ENCODE data around the gene EGFR. TPM values are rescaled to one million over a fixed set of nuclear protein-coding genes. Genes with fewer than 3 reads are reported as not detected.

The EGFR gene
- total RNA-seq, 5 donors from 2014 or later (not counting 1 experiment from before 2014, with no cell fraction given), result 0.16 to 0.79 (median 0.35) TPM; not detected in 2

- POLR2A ChIA-PET, result no interaction called here
- peaks cover 0 to 36% of the 10 kb centered on the region in 2 experiments for H3K27me3 ChIP-seq (replicated peaks in 1 of 2; ENCODE audit: control insufficient read depth in 2 of 2, extremely low read depth in 1 of 2, insufficient read depth in 2 of 2, low read length in 1 of 2)
- H3K9me3 Mint-ChIP-seq, result no peaks in the 10 kb centered on the region
- H3K4me3 ChIP-seq (ENCODE audit: control insufficient read depth in 1 of 2, extremely low read depth in 1 of 2, low read length in 1 of 2), result no peak overlapping the region
- CTCF ChIA-PET, result no interaction called here
- no peak overlapping the region for H3K27ac ChIP-seq (ENCODE audit: low read length)
- ATAC-seq (replicated peaks in 1 of 4) (no peak), DNase-seq (no peak)
- H3K36me3 ChIP-seq (ENCODE audit: control insufficient read depth in 2 of 2, extremely low read depth in 1 of 2, insufficient read depth in 1 of 2, low read length in 1 of 2), result no peaks in the 10 kb centered on the region
- H3K27ac Mint-ChIP-seq, result no peak overlapping the region
- H3K4me1 Mint-ChIP-seq, result no peaks in the 10 kb centered on the region
- 44% methylated on average over 9 of the region's 15 CpGs for WGBS (ENCODE audit: insufficient coverage)
- no peaks in the 10 kb centered on the region for H3K36me3 Mint-ChIP-seq
- H3K4me1 ChIP-seq (ENCODE audit: control insufficient read depth in 1 of 2, extremely low read depth in 1 of 2, insufficient read depth in 2 of 2, low read length in 2 of 2), result no peaks in the 10 kb centered on the region
- no peak overlapping the region for H3K4me3 Mint-ChIP-seq
- H3K9me3 ChIP-seq, result no peaks in the 10 kb centered on the region
- peaks cover 13 to 17% of the 10 kb centered on the region in 2 donors for H3K27me3 Mint-ChIP-seq
Observed at GRCh38 chr7:55188590-55189138, 169.8 kb downstream of the EGFR start.

- Histone ChIP-seq H3K36me3 (ENCODE audit: control insufficient read depth in 2 of 2, extremely low read depth in 1 of 2, insufficient read depth in 1 of 2, low read length in 1 of 2) (no peaks in the 10 kb centered on the region), H3K9me3 (no peaks in the 10 kb centered on the region), H3K27me3 (replicated peaks in 1 of 2; ENCODE audit: control insufficient read depth in 2 of 2, extremely low read depth in 1 of 2, insufficient read depth in 2 of 2, low read length in 1 of 2) (peaks cover 0 to 32% of the 10 kb centered on the region in 2 experiments), H3K27ac (ENCODE audit: low read length) (no peak overlapping the region), H3K4me1 (ENCODE audit: control insufficient read depth in 1 of 2, extremely low read depth in 1 of 2, insufficient read depth in 2 of 2, low read length in 2 of 2) (no peaks in the 10 kb centered on the region), H3K4me3 (ENCODE audit: control insufficient read depth in 1 of 2, extremely low read depth in 1 of 2, low read length in 1 of 2) (no peak overlapping the region)
- H3K4me3 Mint-ChIP-seq, result no peak overlapping the region
- no peak for ATAC-seq (replicated peaks in 1 of 4)
- no peaks in the 10 kb centered on the region for H3K9me3 Mint-ChIP-seq
- 57% methylated on average over 2 of the region's 11 CpGs for WGBS (ENCODE audit: insufficient coverage)
- CTCF ChIA-PET, result no interaction called here
- peaks cover 13 to 15% of the 10 kb centered on the region in 2 donors for H3K27me3 Mint-ChIP-seq
- POLR2A ChIA-PET, result no interaction called here
- H3K4me1 Mint-ChIP-seq, result no peaks in the 10 kb centered on the region
- no peak for DNase-seq
- H3K36me3 Mint-ChIP-seq, result no peaks in the 10 kb centered on the region
- H3K27ac Mint-ChIP-seq, result no peak overlapping the region
Observed at GRCh38 chr7:55189146-55189766, 170.4 kb downstream of the EGFR start.

- CTCF ChIA-PET, result no interaction called here
- Histone ChIP-seq H3K4me1 (ENCODE audit: control insufficient read depth in 1 of 2, extremely low read depth in 1 of 2, insufficient read depth in 2 of 2, low read length in 2 of 2) (no peaks in the 10 kb centered on the region), H3K36me3 (ENCODE audit: control insufficient read depth in 2 of 2, extremely low read depth in 1 of 2, insufficient read depth in 1 of 2, low read length in 1 of 2) (no peaks in the 10 kb centered on the region), H3K9me3 (no peaks in the 10 kb centered on the region), H3K27ac (ENCODE audit: low read length) (no peak overlapping the region), H3K4me3 (ENCODE audit: control insufficient read depth in 1 of 2, extremely low read depth in 1 of 2, low read length in 1 of 2) (no peak overlapping the region), H3K27me3 (replicated peaks in 1 of 2; ENCODE audit: control insufficient read depth in 2 of 2, extremely low read depth in 1 of 2, insufficient read depth in 2 of 2, low read length in 1 of 2) (peaks cover 0 to 32% of the 10 kb centered on the region in 2 experiments)
- POLR2A ChIA-PET, result no interaction called here
- 90% methylated on average over 9 of the region's 16 CpGs for WGBS (ENCODE audit: insufficient coverage)
- Mint-ChIP-seq H3K36me3 (no peaks in the 10 kb centered on the region), H3K4me3 (no peak overlapping the region), H3K27me3 (peaks cover 13% of the 10 kb centered on the region in 2 donors), H3K27ac (no peak overlapping the region), H3K4me1 (no peaks in the 10 kb centered on the region), H3K9me3 (no peaks in the 10 kb centered on the region)
- DNase-seq, result no peak
- ATAC-seq (replicated peaks in 1 of 4), result no peak
Observed at GRCh38 chr7:55189878-55190436, 171.1 kb downstream of the EGFR start.

GRCh38 chr7:55190511-55191160 lies 171.8 kb downstream of the EGFR start:
- Mint-ChIP-seq H3K4me1 (no peaks in the 10 kb centered on the region), H3K27ac (no peak overlapping the region)

GRCh38 chr7:55191161-55191925 lies 172.5 kb downstream of the EGFR start:
- no peak overlapping the region for H3K27ac Mint-ChIP-seq
- ATAC-seq (replicated peaks in 1 of 4) (no peak), DNase-seq (no peak)
- ChIA-PET CTCF (no interaction called here), POLR2A (no interaction called here)
- peaks cover 13 to 16% of the 10 kb centered on the region in 2 donors for H3K27me3 Mint-ChIP-seq
- no peaks in the 10 kb centered on the region for H3K4me1 Mint-ChIP-seq
- peaks cover 0 to 22% of the 10 kb centered on the region in 2 experiments for H3K27me3 ChIP-seq (replicated peaks in 1 of 2; ENCODE audit: control insufficient read depth in 2 of 2, extremely low read depth in 1 of 2, insufficient read depth in 2 of 2, low read length in 1 of 2)
- no peak overlapping the region for H3K4me3 Mint-ChIP-seq
- H3K4me3 ChIP-seq (ENCODE audit: control insufficient read depth in 1 of 2, extremely low read depth in 1 of 2, low read length in 1 of 2), result no peak overlapping the region
- H3K36me3 ChIP-seq (ENCODE audit: control insufficient read depth in 2 of 2, extremely low read depth in 1 of 2, insufficient read depth in 1 of 2, low read length in 1 of 2), result no peaks in the 10 kb centered on the region
- 92% methylated on average over 16 of the region's 17 CpGs for WGBS (ENCODE audit: insufficient coverage)
- no peaks in the 10 kb centered on the region for H3K36me3 Mint-ChIP-seq
- no peaks in the 10 kb centered on the region for H3K4me1 ChIP-seq (ENCODE audit: control insufficient read depth in 1 of 2, extremely low read depth in 1 of 2, insufficient read depth in 2 of 2, low read length in 2 of 2)
- H3K9me3 ChIP-seq, result no peaks in the 10 kb centered on the region
- no peak overlapping the region for H3K27ac ChIP-seq (ENCODE audit: low read length)
- no peaks in the 10 kb centered on the region for H3K9me3 Mint-ChIP-seq

More at GRCh38 chr7:55190511-55191160, 171.8 kb downstream of the EGFR start:
- no peaks in the 10 kb centered on the region for H3K9me3 ChIP-seq
- peaks cover 0 to 28% of the 10 kb centered on the region in 2 experiments for H3K27me3 ChIP-seq (replicated peaks in 1 of 2; ENCODE audit: control insufficient read depth in 2 of 2, extremely low read depth in 1 of 2, insufficient read depth in 2 of 2, low read length in 1 of 2)
- ChIA-PET CTCF (no interaction called here), POLR2A (no interaction called here)
- H3K4me3 ChIP-seq (ENCODE audit: control insufficient read depth in 1 of 2, extremely low read depth in 1 of 2, low read length in 1 of 2), result no peak overlapping the region
- Mint-ChIP-seq H3K36me3 (no peaks in the 10 kb centered on the region), H3K9me3 (no peaks in the 10 kb centered on the region), H3K27me3 (peaks cover 13% of the 10 kb centered on the region in 2 donors), H3K4me3 (no peak overlapping the region)
- ATAC-seq (replicated peaks in 1 of 4) (no peak), DNase-seq (no peak)
- 20% methylated on average over 1 of the region's 7 CpGs for WGBS (ENCODE audit: insufficient coverage)
- no peak overlapping the region for H3K27ac ChIP-seq (ENCODE audit: low read length)
- H3K36me3 ChIP-seq (ENCODE audit: control insufficient read depth in 2 of 2, extremely low read depth in 1 of 2, insufficient read depth in 1 of 2, low read length in 1 of 2), result no peaks in the 10 kb centered on the region
- H3K4me1 ChIP-seq (ENCODE audit: control insufficient read depth in 1 of 2, extremely low read depth in 1 of 2, insufficient read depth in 2 of 2, low read length in 2 of 2), result no peaks in the 10 kb centered on the region

GRCh38 chr7:55191926-55192692 lies 173.3 kb downstream of the EGFR start:
- no peak for DNase-seq
- Histone ChIP-seq H3K27ac (ENCODE audit: low read length) (no peak overlapping the region), H3K9me3 (no peaks in the 10 kb centered on the region), H3K4me3 (ENCODE audit: control insufficient read depth in 1 of 2, extremely low read depth in 1 of 2, low read length in 1 of 2) (no peak overlapping the region), H3K27me3 (replicated peaks in 1 of 2; ENCODE audit: control insufficient read depth in 2 of 2, extremely low read depth in 1 of 2, insufficient read depth in 2 of 2, low read length in 1 of 2) (peaks cover 0 to 17% of the 10 kb centered on the region in 2 experiments), H3K36me3 (ENCODE audit: control insufficient read depth in 2 of 2, extremely low read depth in 1 of 2, insufficient read depth in 1 of 2, low read length in 1 of 2) (no peaks in the 10 kb centered on the region), H3K4me1 (ENCODE audit: control insufficient read depth in 1 of 2, extremely low read depth in 1 of 2, insufficient read depth in 2 of 2, low read length in 2 of 2) (no peaks in the 10 kb centered on the region)
- Mint-ChIP-seq H3K36me3 (no peaks in the 10 kb centered on the region), H3K4me1 (no peaks in the 10 kb centered on the region), H3K9me3 (no peaks in the 10 kb centered on the region), H3K27me3 (peaks cover 7 to 16% of the 10 kb centered on the region in 2 donors), H3K27ac (no peak overlapping the region), H3K4me3 (no peak overlapping the region)
- POLR2A ChIA-PET, result no interaction called here
- 72% methylated on average over 10 of the region's 17 CpGs for WGBS (ENCODE audit: insufficient coverage)
- CTCF ChIA-PET, result no interaction called here
- no peak for ATAC-seq (replicated peaks in 1 of 4)

Measured in T-cell (primary cell).